Left lung (tissue), 10 donors: ENCODE data around the gene RMND5A. TPM values are rescaled to one million over a fixed set of nuclear protein-coding genes. Genes with fewer than 3 reads are reported as not detected.

Experiments used
- ATAC-seq: fragments of 200-7000 bp; cut with Tn5 transposase; one replicate; pipeline ENCODE4 v1.9.1; 2020; ENCODE audit warnings: moderate library complexity
- DNase-seq, 4 donors: peaks; one replicate each; pipeline ENCODE4 v3.0.0-alpha.2; 2013 to 2020
- H3K27ac ChIP-seq, 2 donors: fragments of 200-600 bp; sonication (generic) in 1 of 2; one replicate each; pipeline versions ENCODE4 v1.5.0 to v1.8.0; 2020 to 2021
- H3K27me3 ChIP-seq, 2 donors: fragments of 200-600 bp; sonication (generic) in 1 of 2; one replicate each; pipeline versions ENCODE4 v1.5.0 to v1.8.0; 2020 to 2021
- H3K36me3 ChIP-seq, 2 donors: fragments of 200-600 bp; sonication (generic) in 1 of 2; one replicate each; pipeline versions ENCODE4 v1.5.0 to v1.8.0; 2020 to 2021
- H3K4me1 ChIP-seq, 2 donors: fragments of 200-600 bp; one replicate each; pipeline ENCODE4 v1.8.0; 2021
- H3K4me3 ChIP-seq, 2 donors: fragments of 200-600 bp; sonication (generic) in 1 of 2; one replicate each; pipeline versions ENCODE4 v1.5.0 to v1.8.0; 2020 to 2021; ENCODE audit warnings: mild to moderate bottlenecking in 1 of 2
- H3K9me3 ChIP-seq, 2 donors: fragments of 200-600 bp; sonication (generic) in 1 of 2; one replicate each; pipeline versions ENCODE4 v1.5.0 to v1.8.0; 2020 to 2021
- CTCF ChIP-seq, 2 donors: fragments of 200-600 bp; sonication (generic) in 1 of 2; IDR thresholded peaks; one replicate each; pipeline versions ENCODE4 v1.5.0 to v1.8.0; 2021; ENCODE audit warnings: antibody characterized with exemption in 2 of 2
- intact Hi-C, 2 donors: fragments of 100-400 bp; cut with DNase I; formaldehyde crosslinking; loops; one replicate each; pipeline versions ENCODE4 v1.11.2 to v1.14.2; 2022
- polyA plus RNA-seq, 6 donors: library from polyadenylated mRNA; unstranded; fragments of 120-200 nt; gene quantifications; one replicate each; pipeline ENCODE4 v1.2.1, GENCODE V29; 2013; ENCODE audit not compliant: insufficient read length in 6 of 6
- total RNA-seq, 2 donors: library from RNA; stranded (reverse); fragmentation: NEBNext Ultra II Directional; extraction: Animal tissue kit (Norgen Biotek cat#: 25700); gene quantifications; one replicate each; pipeline ENCODE4 v1.2.1, GENCODE V29; 2021
- donor health status: DM: no; HTN: yes; CAD: no.
- donor health status: DM: no; HTN: no; CAD: no.

The RMND5A gene
- total and polyA plus RNA-seq, 8 donors: 25.4 to 56.3 (median 52.2) TPM

DNA sequence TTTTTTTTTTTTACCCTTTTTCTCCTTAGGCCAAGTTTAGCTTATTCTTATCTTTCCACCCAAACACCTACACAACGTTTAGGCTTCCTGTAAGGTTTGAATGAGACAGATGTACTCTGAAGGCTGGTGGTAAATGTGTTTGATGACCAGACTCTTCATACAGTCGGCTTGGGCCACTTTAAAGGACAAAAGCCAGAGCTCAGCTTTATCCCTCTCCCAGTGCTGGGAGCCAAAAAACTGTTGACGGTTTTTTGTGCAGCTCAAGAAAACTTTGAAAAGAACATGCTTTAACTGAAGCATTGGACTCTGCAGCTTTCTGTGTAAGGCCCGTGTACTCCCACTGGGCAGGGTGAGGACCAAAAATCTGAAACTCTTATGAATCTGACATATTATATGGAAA, 55.2 kb downstream of the RMND5A start:
- DNase-seq (no peak), ATAC-seq (no peak)
- Histone ChIP-seq H3K27ac (no peak overlapping the region), H3K27me3 (no peaks in the 10 kb centered on the region), H3K4me1 (no peaks in the 10 kb centered on the region), H3K9me3 (no peaks in the 10 kb centered on the region), H3K36me3 (peaks cover 0 to 58% of the 10 kb centered on the region in 2 donors), H3K4me3 (no peak overlapping the region)
- intact Hi-C loops: no loop called here
- TF ChIP-seq CTCF (IDR thresholded peaks at IDR 0.05): no peak

DNA sequence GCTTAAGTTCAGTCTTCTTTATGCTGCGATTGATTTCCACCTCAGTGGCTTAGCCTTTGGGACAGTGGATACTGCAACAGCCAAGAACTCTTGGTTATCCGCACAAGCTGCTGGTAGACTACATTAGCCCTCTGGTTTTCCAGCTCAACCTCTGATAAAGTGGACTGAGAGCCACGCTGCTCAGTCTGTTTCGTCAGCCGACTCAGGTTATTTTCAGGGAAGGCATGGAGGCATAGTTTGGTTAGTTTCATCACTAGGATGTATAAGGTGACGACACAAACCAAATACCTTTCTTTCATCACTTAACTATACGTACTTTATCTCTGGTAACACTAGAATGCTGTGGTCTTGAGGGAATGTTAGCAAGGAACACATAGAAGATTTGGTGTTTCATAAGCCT, 56.4 kb downstream of the RMND5A start:
- intact Hi-C loops: no loop called here
- DNase-seq (no peak), ATAC-seq (no peak)
- Histone ChIP-seq H3K27me3 (no peaks in the 10 kb centered on the region), H3K36me3 (peaks cover 0 to 47% of the 10 kb centered on the region in 2 donors), H3K4me3 (no peak overlapping the region), H3K4me1 (no peaks in the 10 kb centered on the region), H3K9me3 (no peaks in the 10 kb centered on the region), H3K27ac (no peak overlapping the region)
- no peak for TF ChIP-seq CTCF (IDR thresholded peaks at IDR 0.05)

GRCh38 chr2:86778957-86779356, 58.9 kb downstream of the RMND5A start:
- H3K27me3 ChIP-seq: no peaks in the 10 kb centered on the region
- no peaks in the 10 kb centered on the region for H3K9me3 ChIP-seq
- H3K4me1 ChIP-seq: no peaks in the 10 kb centered on the region
- no peak overlapping the region for H3K27ac ChIP-seq
- no peak for ATAC-seq
- no peak overlapping the region for H3K4me3 ChIP-seq
- no peak for TF ChIP-seq CTCF (IDR thresholded peaks at IDR 0.05)
- no peak for DNase-seq
- intact Hi-C loops: no loop called here
- H3K36me3 ChIP-seq: peaks cover 0 to 22% of the 10 kb centered on the region in 2 donors

DNA sequence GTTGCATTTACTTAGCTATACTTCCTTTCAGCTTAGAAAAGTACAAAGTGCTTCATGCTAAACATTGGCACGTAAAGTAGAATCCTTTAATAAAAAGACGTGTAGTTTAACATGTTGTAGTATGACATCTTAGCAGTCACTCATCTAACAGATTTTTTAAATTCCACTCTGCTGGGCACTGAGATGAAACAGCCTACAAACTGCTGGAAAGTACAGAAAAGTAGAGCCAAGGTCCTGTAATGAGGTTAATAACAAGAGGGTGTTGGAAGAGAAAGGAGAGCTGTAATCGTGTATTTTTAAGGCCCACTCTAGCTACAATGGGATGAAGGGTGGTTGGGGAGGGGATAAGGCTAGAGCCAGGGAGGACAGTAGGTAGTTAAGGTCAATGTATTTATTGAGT, 59.9 kb downstream of the RMND5A start:
- H3K36me3 ChIP-seq: peaks cover 0 to 12% of the 10 kb centered on the region in 2 donors
- no peak overlapping the region for H3K27ac ChIP-seq
- intact Hi-C loops: no loop called here
- ATAC-seq (no peak), DNase-seq (no peak)
- no peak for TF ChIP-seq CTCF (IDR thresholded peaks at IDR 0.05)
- no peaks in the 10 kb centered on the region for H3K4me1 ChIP-seq
- H3K4me3 ChIP-seq: no peak overlapping the region
- H3K27me3 ChIP-seq: no peaks in the 10 kb centered on the region
- H3K9me3 ChIP-seq: no peaks in the 10 kb centered on the region

DNA sequence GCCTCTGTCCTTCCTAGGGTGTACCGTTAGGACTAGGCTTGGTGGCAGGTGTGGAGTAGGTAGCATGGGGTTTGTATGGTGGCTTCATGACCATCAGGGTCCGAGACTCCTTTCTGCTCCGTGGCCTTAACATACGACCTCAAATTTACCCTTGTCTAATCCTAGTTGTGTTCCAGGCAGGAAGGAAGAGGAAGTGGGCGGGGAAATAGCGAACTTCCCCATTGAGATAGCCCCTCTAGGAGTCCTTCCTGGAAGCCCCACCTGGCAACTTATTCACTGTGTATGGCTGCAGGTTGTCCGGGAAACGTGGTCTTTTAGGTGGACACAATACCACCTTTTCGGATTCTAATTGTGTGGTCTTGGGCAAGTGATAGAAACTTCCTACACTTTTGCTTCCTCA, 61.3 kb downstream of the RMND5A start:
- ATAC-seq (no peak), DNase-seq (no peak)
- Histone ChIP-seq H3K4me1 (no peaks in the 10 kb centered on the region), H3K27ac (no peak overlapping the region), H3K4me3 (no peak overlapping the region), H3K36me3 (peaks cover 0 to 4% of the 10 kb centered on the region in 2 donors), H3K27me3 (peaks cover 0 to 7% of the 10 kb centered on the region in 2 donors), H3K9me3 (no peaks in the 10 kb centered on the region)
- no peak for TF ChIP-seq CTCF (IDR thresholded peaks at IDR 0.05)
- intact Hi-C loops: no loop called here
